GM13977 (cell line): ENCODE measurements around the gene CNOT1.

ENCODE experiments used
- DNase-seq: peaks from one replicate; pipeline ENCODE4 v3.0.0; 2012; ENCODE audit warnings: low spot score
- in situ Hi-C: fragments of 300-500 bp; cut with MboI; formaldehyde crosslinking; loops from one replicate; pipeline ENCODE4 v1.12.0; 2022; ENCODE audit warnings: low sequenced_read_pairs, low pct_unique_long_range_greater_than_20kb, mixed read lengths, inconsistent platforms; ENCODE audit not compliant: unreplicated experiment
- TF ChIP-seq, protein P1 (sequence below): IDR thresholded peaks from 2 replicates; pipeline ENCODE4 v1.5.1; 2012; ENCODE audit warnings: mild to moderate bottlenecking, control low read depth; ENCODE audit not compliant: insufficient read depth; ENCODE audit errors: extremely low read depth, missing control alignments

The CNOT1 gene

DNA sequence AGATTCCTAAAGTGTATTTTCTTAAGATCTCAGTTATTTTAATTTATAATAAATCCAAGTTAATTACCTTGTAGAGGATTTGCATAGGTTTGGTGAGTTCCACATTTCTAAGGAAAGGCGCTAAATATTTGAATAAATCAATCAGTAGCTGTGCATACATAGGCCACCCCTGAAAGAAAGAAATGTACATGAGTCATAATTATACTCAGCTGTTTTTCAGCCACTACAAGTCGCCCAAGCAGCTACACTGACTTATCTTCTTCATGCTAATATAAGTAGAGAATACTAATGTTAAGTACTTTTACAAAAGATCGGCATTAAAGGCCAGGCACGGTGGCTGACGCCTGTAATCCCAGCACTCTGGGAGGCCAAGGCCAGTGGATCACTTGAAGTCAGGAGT, 99.4 kb downstream of the CNOT1 start:
- no peak for DNase-seq
- TF ChIP-seq, protein P1, sequence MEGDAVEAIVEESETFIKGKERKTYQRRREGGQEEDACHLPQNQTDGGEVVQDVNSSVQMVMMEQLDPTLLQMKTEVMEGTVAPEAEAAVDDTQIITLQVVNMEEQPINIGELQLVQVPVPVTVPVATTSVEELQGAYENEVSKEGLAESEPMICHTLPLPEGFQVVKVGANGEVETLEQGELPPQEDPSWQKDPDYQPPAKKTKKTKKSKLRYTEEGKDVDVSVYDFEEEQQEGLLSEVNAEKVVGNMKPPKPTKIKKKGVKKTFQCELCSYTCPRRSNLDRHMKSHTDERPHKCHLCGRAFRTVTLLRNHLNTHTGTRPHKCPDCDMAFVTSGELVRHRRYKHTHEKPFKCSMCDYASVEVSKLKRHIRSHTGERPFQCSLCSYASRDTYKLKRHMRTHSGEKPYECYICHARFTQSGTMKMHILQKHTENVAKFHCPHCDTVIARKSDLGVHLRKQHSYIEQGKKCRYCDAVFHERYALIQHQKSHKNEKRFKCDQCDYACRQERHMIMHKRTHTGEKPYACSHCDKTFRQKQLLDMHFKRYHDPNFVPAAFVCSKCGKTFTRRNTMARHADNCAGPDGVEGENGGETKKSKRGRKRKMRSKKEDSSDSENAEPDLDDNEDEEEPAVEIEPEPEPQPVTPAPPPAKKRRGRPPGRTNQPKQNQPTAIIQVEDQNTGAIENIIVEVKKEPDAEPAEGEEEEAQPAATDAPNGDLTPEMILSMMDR = no peak
- in situ Hi-C loops = no loop called here

DNA sequence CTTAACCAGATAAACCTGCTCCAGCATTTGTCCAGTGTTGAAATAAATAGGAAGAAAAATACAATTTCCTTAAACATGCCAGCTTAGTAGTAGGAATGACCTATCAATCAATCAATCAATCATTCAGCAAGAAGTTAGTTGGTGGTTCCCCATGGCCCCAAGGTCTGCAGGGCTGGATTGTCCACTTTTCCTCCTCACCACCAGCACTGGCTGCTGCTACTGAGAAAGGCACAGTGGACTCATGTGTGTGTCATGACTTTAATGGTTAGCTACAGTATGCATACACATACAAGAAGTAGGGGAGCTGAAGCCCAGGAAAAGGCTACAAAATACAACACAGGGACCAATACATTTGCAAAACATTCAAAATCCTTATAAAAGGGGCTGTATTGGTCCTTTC, 109.9 kb downstream of the CNOT1 start:
- TF ChIP-seq, protein P1 = no peak
- no peak for DNase-seq
- in situ Hi-C loops = no loop called here

DNA sequence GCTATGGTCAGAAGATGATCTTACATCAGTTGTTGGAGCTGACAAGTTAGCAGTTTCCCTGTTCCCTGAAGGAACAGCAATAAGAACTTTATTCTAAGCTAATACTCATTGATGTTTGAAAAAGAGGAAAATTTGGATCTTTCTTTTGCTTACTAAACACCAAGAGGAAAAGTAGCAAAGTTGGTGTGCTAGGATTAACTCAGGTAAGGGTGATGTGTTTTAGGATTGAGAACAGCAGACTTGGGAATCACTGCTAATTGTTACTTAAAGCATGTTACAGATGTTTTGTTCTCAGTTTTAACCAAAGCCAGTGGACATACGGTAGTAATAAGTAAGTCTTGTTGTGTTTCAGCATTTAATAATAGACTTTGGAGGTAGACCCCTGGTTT, 110.7 kb downstream of the CNOT1 start:
- in situ Hi-C loops = no loop called here
- TF ChIP-seq, protein P1 = no peak

DNA sequence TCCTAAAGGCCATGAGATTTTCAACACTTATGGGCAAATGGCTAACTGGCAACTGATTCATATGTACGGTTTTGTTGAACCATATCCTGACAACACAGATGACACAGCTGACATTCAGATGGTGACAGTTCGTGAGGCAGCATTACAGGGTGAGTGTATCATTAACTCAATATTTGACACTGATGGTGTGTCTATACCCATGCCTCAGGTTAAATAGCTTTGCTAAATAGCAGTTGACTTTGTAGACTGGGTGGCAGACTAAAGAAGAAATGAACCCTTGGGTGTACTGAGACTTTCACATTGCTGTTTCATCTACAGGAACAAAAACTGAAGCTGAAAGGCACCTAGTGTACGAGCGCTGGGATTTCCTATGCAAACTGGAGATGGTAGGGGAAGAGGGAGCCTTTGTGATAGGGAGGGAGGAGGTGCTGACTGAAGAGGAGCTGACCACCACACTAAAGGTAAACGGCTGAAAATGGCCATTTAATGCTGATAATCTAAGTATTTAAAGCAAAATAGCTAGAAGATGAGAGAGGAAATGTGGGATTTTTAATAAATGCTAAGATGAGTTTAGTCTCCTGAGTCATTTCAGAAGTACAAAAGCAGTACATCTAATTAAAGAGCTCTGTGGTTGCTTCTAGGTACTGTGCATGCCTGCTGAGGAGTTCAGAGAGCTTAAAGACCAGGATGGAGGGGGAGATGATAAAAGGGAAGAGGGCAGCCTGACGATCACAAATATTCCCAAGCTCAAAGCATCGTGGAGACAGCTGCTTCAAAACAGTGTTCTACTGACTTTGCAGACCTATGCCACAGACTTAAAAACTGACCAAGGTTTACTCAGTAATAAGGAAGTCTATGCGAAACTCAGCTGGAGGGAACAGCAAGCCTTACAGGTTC, 111.3 kb downstream of the CNOT1 start:
- in situ Hi-C loops = no loop called here
- TF ChIP-seq, protein P1 = no peak
- DNase-seq = peak; percentile 60

More for the DNA sequence above, 110.7 kb downstream of the CNOT1 start:
- no peak for DNase-seq

DNA sequence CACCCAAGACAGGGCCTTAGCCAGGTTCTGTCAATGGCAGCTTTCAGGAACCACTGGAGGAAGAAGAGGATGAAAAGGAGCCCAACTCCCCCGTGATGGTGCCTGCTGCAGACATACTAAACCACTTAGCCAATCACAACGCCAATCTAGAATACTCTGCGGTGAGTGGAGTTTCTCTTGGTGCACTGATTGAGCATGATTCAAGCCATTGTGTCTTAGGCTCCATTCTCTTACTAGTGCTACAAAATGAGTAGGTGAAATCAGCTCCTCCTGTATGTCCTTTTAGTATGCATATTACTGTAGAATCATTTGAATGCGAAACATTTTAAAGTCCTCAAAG, 112.9 kb downstream of the CNOT1 start:
- no peak for DNase-seq
- in situ Hi-C loops = no loop called here
- TF ChIP-seq, protein P1 = no peak

DNA sequence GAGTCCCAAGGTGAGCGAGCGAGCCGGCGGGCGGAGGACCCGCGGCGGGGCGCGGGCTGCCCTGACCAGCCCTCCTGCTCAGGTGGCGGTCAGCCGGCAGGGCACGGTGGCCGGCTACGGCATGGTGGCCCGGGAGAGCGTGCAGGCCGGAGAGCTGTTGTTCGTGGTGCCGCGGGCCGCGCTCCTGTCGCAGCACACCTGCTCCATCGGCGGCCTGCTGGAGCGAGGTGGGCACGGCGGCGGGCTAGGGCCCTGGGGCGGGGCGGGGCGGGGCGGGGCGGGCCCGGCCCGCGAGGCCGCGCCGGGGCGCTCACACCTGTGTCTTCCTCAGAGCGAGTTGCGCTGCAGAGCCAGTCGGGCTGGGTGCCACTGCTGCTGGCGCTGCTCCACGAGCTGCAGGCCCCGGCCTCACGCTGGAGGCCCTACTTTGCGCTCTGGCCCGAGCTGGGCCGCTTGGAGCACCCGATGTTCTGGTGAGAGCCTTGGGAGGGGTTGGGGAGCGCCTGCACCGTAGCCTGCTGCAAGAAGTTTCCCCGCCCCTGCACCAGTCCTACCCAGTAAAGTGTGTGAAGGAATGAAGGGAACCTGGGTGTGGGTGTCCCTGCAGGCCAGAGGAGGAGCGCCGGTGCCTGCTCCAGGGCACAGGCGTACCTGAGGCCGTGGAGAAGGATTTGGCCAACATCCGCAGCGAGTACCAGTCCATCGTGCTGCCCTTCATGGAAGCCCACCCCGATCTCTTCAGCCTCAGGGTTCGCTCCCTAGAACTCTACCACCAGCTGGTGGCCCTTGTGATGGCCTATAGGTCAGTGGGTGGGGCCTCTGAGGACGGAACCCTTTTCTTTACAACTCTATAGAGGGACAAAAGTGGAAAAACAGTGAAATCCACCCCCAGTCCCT, 113.5 kb downstream of the CNOT1 start:
- TF ChIP-seq, protein P1 = no peak
- DNase-seq = peak; percentile 78
- in situ Hi-C loops = no loop called here
